Pulmonary artery endothelial cell (primary cell): ENCODE results near the gene SPINK13. TPM values are rescaled to one million over a fixed set of nuclear protein-coding genes. Genes with fewer than 3 reads are reported as not detected.
"Not testable (repeated sequence)": the region's sequence is repeated elsewhere in the genome, so short reads cannot be mapped to it uniquely, and the experiment has no call there.

Experiments
- DNase-seq: peaks from one replicate; pipeline ENCODE4 v3.0.0-alpha.2; 2011; ENCODE audit warnings: low read depth, low spot score
- total RNA-seq: library from RNA; depleted of rRNA; stranded (reverse); fragments of >200 nt; gene quantifications from 2 replicates; pipeline ENCODE4 v1.2.3, GENCODE V29; 2014

SPINK13 gene
- total RNA-seq, 1 donor from 2014 or later: not detected

- DNase-seq: no peak
Observed at GRCh38 chr5:148312153-148312552, 43.6 kb downstream of the SPINK13 start, which contains the start of gene SPINK7. Gene SPINK7 (plus strand): TSS chr5:148312423. CDS start chr5:148312484, 61 bp downstream.

- DNase-seq: no peak
Observed at GRCh38 chr5:148314187-148314586, 45.6 kb downstream of the SPINK13 start.

GRCh38 chr5:148314731-148315130 is 46.1 kb downstream of the SPINK13 start:
- no peak for DNase-seq

- not testable (repeated sequence) for DNase-seq
Observed at GRCh38 chr5:148320011-148320963, 51.7 kb downstream of the SPINK13 start.

- DNase-seq: no peak
Observed at GRCh38 chr5:148333262-148333849, 64.8 kb downstream of the SPINK13 start.

GRCh38 chr5:148335259-148335658 is 66.7 kb downstream of the SPINK13 start, which contains the start of gene SPINK9:
Gene SPINK9 (plus strand): TSS chr5:148335559. CDS start chr5:148335614, 55 bp downstream.
- DNase-seq: no peak

Other genes starting within 250 kb of the SPINK13 start
- gene SPINK5, start 204.8 kb upstream of the SPINK13 start, total RNA-seq: 0.26 TPM in 1 of 2 replicates, not detected in the other
- not detected in 2 replicates for gene SPINK14, start 100.2 kb upstream of the SPINK13 start, total RNA-seq
- not detected in 2 replicates for gene SPINK6, start 65.8 kb upstream of the SPINK13 start, total RNA-seq
- not detected in 2 replicates for gene MARCOL, start 30.3 kb upstream of the SPINK13 start, total RNA-seq
- not detected in 2 replicates for gene SPINK7, start 43.6 kb downstream of the SPINK13 start, total RNA-seq
- not detected in 2 replicates for gene SPINK9, start 66.8 kb downstream of the SPINK13 start, total RNA-seq
- gene FBXO38, start 115.2 kb downstream of the SPINK13 start, total RNA-seq: 62.8 and 79.4 TPM in 2 replicates